OCI-LY1 (cell line): Measurements from ENCODE around the gene MKKS.

Experiments
- H2AFZ ChIP-seq: fragments of 200-600 bp; sonication (generic), shearing (Covaris generic); 2 replicates; pipeline ENCODE4 v1.6.0; 2014; ENCODE audit warnings: antibody characterized with exemption, mild to moderate bottlenecking, low read length
- H3F3A ChIP-seq: fragments of 200-600 bp; sonication (generic), shearing (Covaris generic); 2 replicates; pipeline ENCODE4 v1.6.0; 2014; ENCODE audit warnings: mild to moderate bottlenecking, antibody characterized with exemption, low read length, moderate library complexity; ENCODE audit not compliant: insufficient read depth
- H3K27ac ChIP-seq: fragments of 200-600 bp; sonication (generic); 2 replicates; pipeline ENCODE4 v1.5.1; 2014; ENCODE audit warnings: low read length, mixed run types, mild to moderate bottlenecking, low read depth; ENCODE audit not compliant: poor library complexity, severe bottlenecking
- H3K27me3 ChIP-seq: fragments of 200-600 bp; sonication (generic); 2 replicates; pipeline ENCODE4 v1.6.0; 2014; ENCODE audit warnings: antibody characterized with exemption, mild to moderate bottlenecking, low read length, moderate library complexity; ENCODE audit not compliant: insufficient read depth
- H3K36me3 ChIP-seq: fragments of 200-600 bp; sonication (generic); 2 replicates; pipeline ENCODE4 v1.6.1; 2014; ENCODE audit warnings: mild to moderate bottlenecking, antibody characterized with exemption, low read length, moderate library complexity, mixed read lengths; ENCODE audit not compliant: insufficient read depth
- H3K4me1 ChIP-seq: fragments of 200-600 bp; sonication (generic); 2 replicates; pipeline ENCODE4 v1.5.1; 2014; ENCODE audit warnings: mild to moderate bottlenecking, low read length, moderate library complexity; ENCODE audit not compliant: insufficient read depth, severe bottlenecking
- H3K4me2 ChIP-seq: fragments of 200-600 bp; sonication (generic), shearing (Covaris generic); 2 replicates; pipeline ENCODE4 v1.6.1; 2014; ENCODE audit warnings: low read length
- H3K4me3 ChIP-seq: fragments of 200-600 bp; sonication (generic); 2 replicates; pipeline ENCODE4 v1.5.1; 2014; ENCODE audit warnings: low read length, low read depth, mild to moderate bottlenecking, mixed read lengths; ENCODE audit not compliant: poor library complexity, severe bottlenecking
- H3K79me2 ChIP-seq: fragments of 200-600 bp; shearing (Covaris generic); 2 replicates; pipeline ENCODE4 v1.6.1; 2016; ENCODE audit warnings: mixed run types, low read length, mixed read lengths; ENCODE audit not compliant: insufficient read depth
- H3K9ac ChIP-seq: fragments of 200-600 bp; sonication (generic), shearing (Covaris generic); 2 replicates; pipeline ENCODE4 v1.6.1; 2014; ENCODE audit warnings: mild to moderate bottlenecking, low read length, mixed read lengths
- H3K9me2 ChIP-seq: fragments of 200-600 bp; sonication (generic), shearing (Covaris generic); 2 replicates; pipeline ENCODE4 v1.6.1; 2014; ENCODE audit warnings: low read depth, mild to moderate bottlenecking, low read length, mixed read lengths
- H3K9me3 ChIP-seq: fragments of 200-600 bp; shearing (Covaris generic); 2 replicates; pipeline ENCODE4 v1.6.1; 2014; ENCODE audit warnings: low read length, mixed read lengths
- H4K20me1 ChIP-seq: fragments of 200-600 bp; sonication (generic), shearing (Covaris generic); 2 replicates; pipeline ENCODE4 v1.6.0; 2016; ENCODE audit warnings: mild to moderate bottlenecking, low read length; ENCODE audit not compliant: insufficient read depth
- EZH2 ChIP-seq: fragments of 200-600 bp; sonication (generic), shearing (Covaris generic); IDR thresholded peaks from 2 replicates; pipeline ENCODE4 v1.8.0; 2017; ENCODE audit warnings: borderline replicate concordance, mixed run types, mild to moderate bottlenecking, antibody characterized with exemption, low read length, moderate library complexity, mixed read lengths
- TF ChIP-seq, protein P1 (sequence below): fragments of 200-600 bp; sonication (generic), shearing (Covaris generic); IDR thresholded peaks from 2 replicates; pipeline ENCODE4 v1.5.1; 2017; ENCODE audit warnings: mild to moderate bottlenecking, antibody characterized with exemption, low read length, moderate library complexity, mixed read lengths

Gene MKKS

DNA sequence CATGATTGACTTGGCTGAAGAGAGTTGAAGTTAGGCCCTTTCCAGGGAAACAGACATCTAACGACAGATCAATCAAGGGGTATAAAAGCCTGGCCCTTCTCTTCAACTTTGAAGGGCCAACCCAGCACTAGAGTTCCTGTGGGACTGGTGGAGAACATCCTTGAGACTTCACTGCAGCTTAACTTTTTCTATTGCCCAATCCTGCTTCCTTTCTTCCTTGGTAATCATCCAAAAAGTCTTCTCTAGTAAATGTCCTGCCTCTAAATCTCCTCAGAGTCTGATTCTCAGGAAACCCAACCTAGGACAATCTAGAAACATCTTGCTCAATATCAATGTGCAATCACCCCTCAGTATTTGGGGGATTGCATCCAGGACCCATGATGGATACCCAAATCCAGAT is 1.9 kb downstream of the MKKS start:
- Histone ChIP-seq H3F3A (no peaks in the 10 kb centered on the region), H3K4me2 (peak overlapping the region; percentile 10; the same call in 1 of the 2 replicates), H3K36me3 (no peaks in the 10 kb centered on the region), H3K79me2 (peaks cover 34% of the 10 kb centered on the region), H3K4me3 (no peak overlapping the region), H3K9ac (no peak overlapping the region), H3K27ac (peak overlapping the region; percentile 2), H3K27me3 (no peaks in the 10 kb centered on the region), H3K9me2 (no peaks in the 10 kb centered on the region), H3K4me1 (peaks cover 46% of the 10 kb centered on the region), H4K20me1 (no peaks in the 10 kb centered on the region), H3K9me3 (no peaks in the 10 kb centered on the region), H2AFZ (no peak overlapping the region)
- no peak for TF ChIP-seq EZH2
- TF ChIP-seq, protein P1, sequence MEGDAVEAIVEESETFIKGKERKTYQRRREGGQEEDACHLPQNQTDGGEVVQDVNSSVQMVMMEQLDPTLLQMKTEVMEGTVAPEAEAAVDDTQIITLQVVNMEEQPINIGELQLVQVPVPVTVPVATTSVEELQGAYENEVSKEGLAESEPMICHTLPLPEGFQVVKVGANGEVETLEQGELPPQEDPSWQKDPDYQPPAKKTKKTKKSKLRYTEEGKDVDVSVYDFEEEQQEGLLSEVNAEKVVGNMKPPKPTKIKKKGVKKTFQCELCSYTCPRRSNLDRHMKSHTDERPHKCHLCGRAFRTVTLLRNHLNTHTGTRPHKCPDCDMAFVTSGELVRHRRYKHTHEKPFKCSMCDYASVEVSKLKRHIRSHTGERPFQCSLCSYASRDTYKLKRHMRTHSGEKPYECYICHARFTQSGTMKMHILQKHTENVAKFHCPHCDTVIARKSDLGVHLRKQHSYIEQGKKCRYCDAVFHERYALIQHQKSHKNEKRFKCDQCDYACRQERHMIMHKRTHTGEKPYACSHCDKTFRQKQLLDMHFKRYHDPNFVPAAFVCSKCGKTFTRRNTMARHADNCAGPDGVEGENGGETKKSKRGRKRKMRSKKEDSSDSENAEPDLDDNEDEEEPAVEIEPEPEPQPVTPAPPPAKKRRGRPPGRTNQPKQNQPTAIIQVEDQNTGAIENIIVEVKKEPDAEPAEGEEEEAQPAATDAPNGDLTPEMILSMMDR, result no peak

DNA sequence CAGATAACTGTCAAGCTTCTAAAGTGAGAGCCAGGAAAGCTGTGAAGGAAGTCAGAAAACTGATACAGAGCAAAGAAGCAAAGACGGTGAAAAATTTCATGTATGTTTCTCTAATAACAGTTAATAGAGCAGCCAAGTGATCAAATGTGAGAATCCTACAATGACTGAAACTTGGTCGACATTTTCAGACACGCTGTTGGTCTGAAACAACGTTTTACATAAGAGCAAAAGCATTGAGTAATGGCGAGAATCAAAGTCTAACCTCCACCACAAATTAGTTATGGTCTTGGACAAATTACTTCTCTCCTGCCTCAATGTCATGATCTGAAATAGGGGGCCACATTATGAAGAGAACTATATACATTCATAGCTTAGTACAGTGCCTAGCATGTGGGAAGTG is 3.3 kb downstream of the MKKS start:
- no peak overlapping the region for H2AFZ ChIP-seq
- H3K4me1 ChIP-seq, result peaks cover 33% of the 10 kb centered on the region
- no peaks in the 10 kb centered on the region for H3K9me3 ChIP-seq
- no peaks in the 10 kb centered on the region for H3K27me3 ChIP-seq
- H3F3A ChIP-seq, result no peaks in the 10 kb centered on the region
- no peak overlapping the region for H3K4me2 ChIP-seq
- peaks cover 8% of the 10 kb centered on the region; the same call in 1 of the 2 replicates for H3K36me3 ChIP-seq
- TF ChIP-seq, protein P1, result no peak
- no peak for TF ChIP-seq EZH2
- no peak overlapping the region for H3K4me3 ChIP-seq
- H3K27ac ChIP-seq, result no peak overlapping the region
- peaks cover 22% of the 10 kb centered on the region for H3K79me2 ChIP-seq
- no peaks in the 10 kb centered on the region for H3K9me2 ChIP-seq
- no peaks in the 10 kb centered on the region for H4K20me1 ChIP-seq
- H3K9ac ChIP-seq, result no peak overlapping the region

DNA sequence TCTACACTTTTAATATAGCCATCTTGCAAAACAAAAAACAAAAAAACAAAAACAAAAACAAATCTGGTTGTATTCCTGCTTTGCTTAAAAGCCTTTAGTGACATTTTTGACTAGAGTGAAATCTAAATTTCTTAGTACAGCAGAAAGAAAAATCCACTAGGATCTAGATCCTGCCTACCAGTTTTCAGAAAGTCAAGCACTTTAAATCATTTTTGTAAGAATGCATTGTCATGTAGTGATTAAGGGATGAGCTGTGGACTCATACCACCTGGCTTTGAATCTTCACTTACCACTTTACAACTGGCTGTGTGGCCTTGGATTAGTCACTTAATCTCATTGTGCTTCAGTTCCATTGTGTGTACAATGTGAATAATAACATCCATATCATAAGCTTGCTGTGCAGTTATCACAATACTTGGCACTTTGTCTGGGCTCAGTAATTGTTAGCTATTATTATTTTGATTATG is 4.0 kb downstream of the MKKS start:
- Histone ChIP-seq H4K20me1 (no peaks in the 10 kb centered on the region), H3K27ac (no peak overlapping the region), H3K27me3 (no peaks in the 10 kb centered on the region), H3K9ac (no peak overlapping the region), H3K4me2 (no peak overlapping the region), H3K4me3 (no peak overlapping the region), H3K4me1 (peaks cover 29% of the 10 kb centered on the region), H2AFZ (no peak overlapping the region), H3K36me3 (peaks cover 12% of the 10 kb centered on the region; the same call in 1 of the 2 replicates), H3K79me2 (peaks cover 22% of the 10 kb centered on the region), H3F3A (no peaks in the 10 kb centered on the region), H3K9me2 (no peaks in the 10 kb centered on the region), H3K9me3 (no peaks in the 10 kb centered on the region)
- TF ChIP-seq, protein P1, result no peak
